Effector memory CD8-positive, alpha-beta T cell (primary cell): Measurements from ENCODE around the gene HFE.
"Not testable (repeated sequence)": the region's sequence is repeated elsewhere in the genome, so short reads cannot be mapped to it uniquely, and the experiment has no call there.

ENCODE experiments used
- ATAC-seq: fragments of 150-1000 bp; cut with Tn5 transposase; replicated peaks from 2 replicates; pipeline ENCODE4 v1.10.0; 2021; ENCODE audit warnings: mild to moderate bottlenecking, moderate library complexity
- DNase-seq, 3 experiments: peaks; one replicate each; pipeline ENCODE4 v3.0.0; 2021
- H3K27ac Mint-ChIP-seq, 2 donors: one replicate each; pipeline ENCODE4 v1.8.0; 2022; ENCODE audit warnings: mild to moderate bottlenecking in 2 of 2, mixed read lengths in 2 of 2, moderate library complexity in 2 of 2
- H3K27me3 Mint-ChIP-seq, 2 donors: one replicate each; pipeline ENCODE4 v1.8.0; 2022; ENCODE audit warnings: mixed read lengths in 2 of 2
- H3K36me3 Mint-ChIP-seq: one replicate; pipeline ENCODE4 v1.8.0; 2022; ENCODE audit warnings: mild to moderate bottlenecking, moderate library complexity, mixed read lengths; ENCODE audit not compliant: insufficient read depth
- H3K4me1 Mint-ChIP-seq, 2 donors: one replicate each; pipeline ENCODE4 v1.8.0; 2022; ENCODE audit warnings: low read depth in 2 of 2, mixed read lengths in 2 of 2
- H3K4me3 Mint-ChIP-seq, 2 donors: one replicate each; pipeline ENCODE4 v1.8.0; 2022; ENCODE audit warnings: mild to moderate bottlenecking in 2 of 2, mixed read lengths in 2 of 2, moderate library complexity in 2 of 2
- H3K9me3 Mint-ChIP-seq, 2 donors: one replicate each; pipeline ENCODE4 v1.8.0; 2022; ENCODE audit warnings: mixed read lengths in 2 of 2

Gene HFE

GRCh38 chr6:26105109-26105730 is 18.0 kb downstream of the HFE start:
- peaks cover 22% of the 10 kb centered on the region for H3K36me3 Mint-ChIP-seq
- no peaks in the 10 kb centered on the region for H3K27me3 Mint-ChIP-seq

GRCh38 chr6:26105842-26106241 is 18.6 kb downstream of the HFE start:
- Mint-ChIP-seq H3K9me3 (no peaks in the 10 kb centered on the region), H3K36me3 (peaks cover 22% of the 10 kb centered on the region), H3K4me1 (peaks cover 11 to 12% of the 10 kb centered on the region in 2 donors), H3K27ac (no peak overlapping the region), H3K27me3 (no peaks in the 10 kb centered on the region), H3K4me3 (no peak overlapping the region)
- no peak for ATAC-seq
- DNase-seq: no peak

More at GRCh38 chr6:26105109-26105730, 18.0 kb downstream of the HFE start:
- no peak for DNase-seq
- Mint-ChIP-seq H3K9me3 (no peaks in the 10 kb centered on the region), H3K27ac (peak overlapping the region in 1 of 2 donors; percentile 100), H3K4me3 (no peak overlapping the region), H3K4me1 (peaks cover 11 to 12% of the 10 kb centered on the region in 2 donors)
- ATAC-seq: no peak

GRCh38 chr6:26107935-26108334 is 20.7 kb downstream of the HFE start:
- peaks cover 15% of the 10 kb centered on the region for H3K36me3 Mint-ChIP-seq
- DNase-seq: no peak
- peaks cover 9 to 11% of the 10 kb centered on the region in 2 donors for H3K4me1 Mint-ChIP-seq
- no peaks in the 10 kb centered on the region for H3K9me3 Mint-ChIP-seq
- no peak for ATAC-seq
- no peak overlapping the region for H3K4me3 Mint-ChIP-seq
- H3K27me3 Mint-ChIP-seq: peaks cover 0 to 4% of the 10 kb centered on the region in 2 donors
- no peak overlapping the region for H3K27ac Mint-ChIP-seq

GRCh38 chr6:26109772-26110171 is 22.5 kb downstream of the HFE start:
- no peak overlapping the region for H3K27ac Mint-ChIP-seq
- DNase-seq (no peak), ATAC-seq (no peak)
- peaks cover 0 to 10% of the 10 kb centered on the region in 2 donors for H3K27me3 Mint-ChIP-seq
- H3K9me3 Mint-ChIP-seq: no peaks in the 10 kb centered on the region
- no peaks in the 10 kb centered on the region for H3K4me1 Mint-ChIP-seq
- no peaks in the 10 kb centered on the region for H3K36me3 Mint-ChIP-seq
- no peak overlapping the region for H3K4me3 Mint-ChIP-seq

GRCh38 chr6:26113570-26113969 is 26.3 kb downstream of the HFE start:
- DNase-seq (no peak), ATAC-seq (no peak)
- Mint-ChIP-seq H3K9me3 (no peaks in the 10 kb centered on the region), H3K27ac (no peak overlapping the region), H3K27me3 (peaks cover 0 to 10% of the 10 kb centered on the region in 2 donors), H3K36me3 (no peaks in the 10 kb centered on the region), H3K4me3 (no peak overlapping the region), H3K4me1 (no peaks in the 10 kb centered on the region)

- DNase-seq (no peak), ATAC-seq (no peak)
- Mint-ChIP-seq H3K4me1 (no peaks in the 10 kb centered on the region), H3K27me3 (peaks cover 0 to 10% of the 10 kb centered on the region in 2 donors), H3K9me3 (no peaks in the 10 kb centered on the region), H3K36me3 (no peaks in the 10 kb centered on the region), H3K4me3 (no peak overlapping the region), H3K27ac (no peak overlapping the region)
These were observed 28.0 kb downstream of the HFE start for GRCh38 chr6:26115226-26115625.

- Mint-ChIP-seq H3K4me1 (no peaks in the 10 kb centered on the region), H3K27ac (no peak overlapping the region), H3K9me3 (no peaks in the 10 kb centered on the region), H3K4me3 (no peak overlapping the region), H3K27me3 (peaks cover 0 to 10% of the 10 kb centered on the region in 2 donors), H3K36me3 (peaks cover 2% of the 10 kb centered on the region)
- DNase-seq (no peak), ATAC-seq (no peak)
These were observed 29.0 kb downstream of the HFE start for GRCh38 chr6:26116267-26116666.

- H3K4me1 Mint-ChIP-seq: peaks cover 12 to 14% of the 10 kb centered on the region in 2 donors
- no peaks in the 10 kb centered on the region for H3K27me3 Mint-ChIP-seq
- DNase-seq: no peak
- H3K9me3 Mint-ChIP-seq: no peaks in the 10 kb centered on the region
- ATAC-seq: no peak
- H3K36me3 Mint-ChIP-seq: peaks cover 24% of the 10 kb centered on the region
- no peak overlapping the region for H3K4me3 Mint-ChIP-seq
- no peak overlapping the region for H3K27ac Mint-ChIP-seq
These were observed 31.8 kb downstream of the HFE start for GRCh38 chr6:26118999-26119398.

- H3K27ac Mint-ChIP-seq, ATAC-seq, H3K4me3 Mint-ChIP-seq, H3K9me3 Mint-ChIP-seq, H3K27me3 Mint-ChIP-seq, DNase-seq: not testable (repeated sequence)
- peaks cover 35% of the 10 kb centered on the region for H3K36me3 Mint-ChIP-seq
- H3K4me1 Mint-ChIP-seq: peaks cover 17 to 18% of the 10 kb centered on the region in 2 donors
These were observed 32.9 kb downstream of the HFE start for GRCh38 chr6:26120115-26120514.

GRCh38 chr6:26120807-26121140 is 33.5 kb downstream of the HFE start:
- H3K27ac Mint-ChIP-seq: no peak overlapping the region

GRCh38 chr6:26121141-26122004 is 34.1 kb downstream of the HFE start:
- Mint-ChIP-seq H3K4me1 (peaks cover 18 to 20% of the 10 kb centered on the region in 2 donors), H3K36me3 (peaks cover 43% of the 10 kb centered on the region), H3K27me3 (no peaks in the 10 kb centered on the region), H3K27ac (peak overlapping the region; percentile 10 to 63), H3K9me3 (no peaks in the 10 kb centered on the region), H3K4me3 (no peak overlapping the region)
- ATAC-seq (no peak), DNase-seq (no peak)

More at GRCh38 chr6:26120807-26121140, 33.5 kb downstream of the HFE start:
- Mint-ChIP-seq H3K9me3 (no peaks in the 10 kb centered on the region), H3K36me3 (peaks cover 40% of the 10 kb centered on the region), H3K4me1 (peaks cover 17 to 18% of the 10 kb centered on the region in 2 donors), H3K27me3 (no peaks in the 10 kb centered on the region), H3K4me3 (no peak overlapping the region)
- DNase-seq: no peak
- no peak for ATAC-seq

GRCh38 chr6:26122005-26122388 is 34.8 kb downstream of the HFE start:
- Mint-ChIP-seq H3K4me1 (peaks cover 24 to 26% of the 10 kb centered on the region in 2 donors), H3K27ac (peak overlapping the region; percentile 100), H3K27me3 (no peaks in the 10 kb centered on the region), H3K9me3 (no peaks in the 10 kb centered on the region), H3K4me3 (peak overlapping the region in 1 of 2 donors; percentile 91), H3K36me3 (peaks cover 47% of the 10 kb centered on the region)
- DNase-seq (no peak), ATAC-seq (no peak)

- peaks cover 28 to 30% of the 10 kb centered on the region in 2 donors for H3K4me1 Mint-ChIP-seq
- no peaks in the 10 kb centered on the region for H3K27me3 Mint-ChIP-seq
- peak overlapping the region; percentile 91 to 97 for H3K4me3 Mint-ChIP-seq
- ATAC-seq: no peak
- no peaks in the 10 kb centered on the region for H3K9me3 Mint-ChIP-seq
- H3K36me3 Mint-ChIP-seq: peaks cover 50% of the 10 kb centered on the region
- DNase-seq: no peak
- peak overlapping the region; percentile 100 for H3K27ac Mint-ChIP-seq
These were observed 35.2 kb downstream of the HFE start for GRCh38 chr6:26122402-26122792.
